Stimulated activated CD8-positive, alpha-beta memory T cell treated with anti-CD3 and anti-CD28 coated beads, Interleukin-12 subunit alpha, Interleukin-12 subunit beta, amount 100 ng/mL, for 1 hour (primary cell): ENCODE results near the gene MMP17.
"Not testable (repeated sequence)": the region's sequence is repeated elsewhere in the genome, so short reads cannot be mapped to it uniquely, and the experiment has no call there.

Source experiments
- DNase-seq: peaks from one replicate; pipeline ENCODE4 v3.0.0-alpha.2; 2020; ENCODE audit warnings: low read depth

The MMP17 gene

DNA sequence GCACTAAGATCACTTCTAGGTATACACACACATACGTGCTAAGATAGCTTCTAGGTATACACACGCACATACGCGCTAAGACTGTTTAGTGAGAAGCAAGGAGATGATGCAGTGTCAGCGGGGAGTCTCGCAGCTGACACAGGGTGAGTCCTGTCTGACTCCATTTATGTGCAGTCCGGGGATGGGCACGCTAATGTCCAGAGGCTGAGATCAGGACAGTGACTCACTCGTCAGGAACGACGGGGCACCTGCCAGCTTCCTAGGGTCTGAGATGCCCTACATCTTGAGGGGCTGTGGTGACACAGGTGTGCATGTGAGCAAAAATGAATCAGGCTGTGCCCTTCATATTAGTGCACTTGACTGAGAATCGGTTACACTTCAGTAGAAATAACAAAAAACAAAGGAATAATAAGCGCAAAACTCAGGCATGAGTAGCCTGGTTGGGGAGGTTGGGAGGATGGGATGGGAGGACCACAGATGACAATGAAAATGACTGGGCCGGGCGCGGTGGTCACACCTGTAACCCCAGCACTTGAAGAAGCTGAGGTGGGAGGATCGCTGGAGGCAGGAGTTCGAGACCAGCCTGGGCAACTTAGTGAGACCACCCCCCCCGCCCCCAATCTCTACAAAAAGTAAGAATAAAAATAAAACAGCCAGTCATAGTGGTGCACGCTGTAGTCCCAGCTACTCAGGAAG, 37.1 kb downstream of the MMP17 start:
- no peak for DNase-seq

DNA sequence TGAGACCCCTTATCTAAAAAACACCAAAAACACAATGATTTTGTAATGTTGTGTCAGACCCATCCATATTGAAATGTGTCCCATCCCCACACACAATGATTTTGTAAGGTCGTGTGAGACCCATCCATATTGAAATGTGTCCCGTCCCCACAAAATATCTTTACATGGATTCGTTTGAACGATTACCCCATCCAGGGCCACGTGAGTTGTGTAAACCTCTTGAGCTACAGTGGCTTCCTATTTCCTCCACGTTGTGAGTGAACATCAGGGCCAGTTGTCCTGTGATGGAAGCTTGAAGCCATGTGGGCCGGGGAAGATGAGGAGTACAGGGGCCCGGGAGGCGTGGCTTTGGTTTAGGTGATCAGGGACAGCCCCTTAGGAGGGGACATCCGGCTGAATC, 39.3 kb downstream of the MMP17 start:
- DNase-seq: no peak

DNA sequence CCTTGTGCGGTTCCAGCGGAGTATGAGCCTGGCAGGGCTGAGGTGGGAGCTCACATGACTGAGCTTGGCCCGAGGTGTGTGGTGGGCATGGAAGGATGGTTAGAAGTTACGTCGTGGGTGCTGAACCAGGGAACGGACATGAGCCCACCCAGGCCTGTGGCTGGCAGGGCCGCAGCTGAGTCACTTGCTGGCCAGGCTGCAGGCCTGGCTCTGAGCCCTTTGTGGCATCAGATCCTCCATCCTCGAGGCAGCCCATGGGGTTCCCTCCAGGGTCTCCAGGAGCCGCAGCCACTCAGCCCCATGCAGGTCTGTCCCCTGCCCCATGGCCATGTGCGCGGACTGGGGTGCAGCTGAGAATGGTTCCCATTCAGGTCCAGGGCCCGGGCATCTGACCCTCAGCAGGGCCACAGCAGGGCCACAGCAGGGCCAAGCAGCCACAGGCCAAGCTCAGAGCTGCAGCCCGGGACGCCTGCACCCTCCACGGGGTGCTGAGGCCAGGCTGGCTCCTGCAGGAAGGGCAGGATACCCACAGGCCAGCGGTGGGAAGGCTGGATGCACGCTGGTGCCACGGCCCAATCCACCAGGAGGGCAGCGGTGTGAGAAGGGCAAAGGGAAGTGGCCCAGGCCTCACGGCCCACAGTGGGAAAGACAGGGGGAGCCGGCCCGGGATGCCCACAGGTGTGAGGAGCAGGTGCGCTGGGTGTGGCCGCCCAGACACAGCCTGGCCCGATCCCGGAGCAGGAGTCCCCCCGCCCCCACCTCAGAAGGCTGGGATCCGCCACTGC, 39.9 kb downstream of the MMP17 start:
- no peak for DNase-seq

DNA sequence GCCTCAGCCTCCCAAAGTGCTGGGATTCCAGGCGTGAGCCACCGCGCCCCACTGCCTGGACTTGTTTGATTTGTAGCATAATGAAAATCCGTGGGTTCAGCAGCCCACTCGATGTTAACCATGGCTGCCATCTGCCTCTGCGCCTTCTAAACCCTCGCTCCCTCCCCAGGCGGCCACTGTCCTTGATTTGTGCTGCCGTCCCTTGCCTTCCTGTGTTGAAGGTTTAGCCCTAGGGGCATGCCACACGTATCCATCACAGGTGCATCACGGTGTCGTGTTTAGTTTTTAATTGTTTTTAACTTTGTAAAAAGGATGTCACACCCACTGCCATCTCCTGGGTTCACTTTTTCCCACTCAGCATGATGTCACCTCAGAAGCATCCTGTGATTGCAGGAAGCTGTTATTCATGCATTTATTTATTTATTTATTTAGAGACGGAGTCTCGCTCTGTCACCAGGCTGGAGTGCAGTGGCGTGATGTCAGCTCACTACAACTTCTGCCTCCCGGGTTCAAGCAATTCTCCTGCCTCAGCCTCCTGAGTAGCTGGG, 41.8 kb downstream of the MMP17 start:
- no peak for DNase-seq

DNA sequence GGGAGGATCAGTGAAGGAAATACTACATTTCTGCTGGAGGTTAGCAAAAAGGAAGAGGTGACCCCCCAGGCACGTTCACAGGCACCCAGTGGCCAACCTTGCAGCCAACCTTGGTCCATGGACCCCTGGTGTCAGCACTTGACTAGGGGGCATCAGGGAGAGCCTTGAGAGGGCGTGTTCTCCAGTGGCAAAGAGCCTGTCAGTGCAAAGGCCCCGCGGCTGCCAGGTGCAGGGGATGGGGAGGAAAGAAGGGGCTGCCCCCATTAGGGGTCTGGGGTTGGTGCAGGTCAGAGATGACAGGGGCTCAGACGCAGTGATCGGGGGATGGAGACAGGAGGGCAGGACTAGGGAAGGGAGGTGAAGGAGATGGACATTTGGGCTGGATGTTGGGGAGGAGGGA, 43.5 kb downstream of the MMP17 start:
- no peak for DNase-seq

DNA sequence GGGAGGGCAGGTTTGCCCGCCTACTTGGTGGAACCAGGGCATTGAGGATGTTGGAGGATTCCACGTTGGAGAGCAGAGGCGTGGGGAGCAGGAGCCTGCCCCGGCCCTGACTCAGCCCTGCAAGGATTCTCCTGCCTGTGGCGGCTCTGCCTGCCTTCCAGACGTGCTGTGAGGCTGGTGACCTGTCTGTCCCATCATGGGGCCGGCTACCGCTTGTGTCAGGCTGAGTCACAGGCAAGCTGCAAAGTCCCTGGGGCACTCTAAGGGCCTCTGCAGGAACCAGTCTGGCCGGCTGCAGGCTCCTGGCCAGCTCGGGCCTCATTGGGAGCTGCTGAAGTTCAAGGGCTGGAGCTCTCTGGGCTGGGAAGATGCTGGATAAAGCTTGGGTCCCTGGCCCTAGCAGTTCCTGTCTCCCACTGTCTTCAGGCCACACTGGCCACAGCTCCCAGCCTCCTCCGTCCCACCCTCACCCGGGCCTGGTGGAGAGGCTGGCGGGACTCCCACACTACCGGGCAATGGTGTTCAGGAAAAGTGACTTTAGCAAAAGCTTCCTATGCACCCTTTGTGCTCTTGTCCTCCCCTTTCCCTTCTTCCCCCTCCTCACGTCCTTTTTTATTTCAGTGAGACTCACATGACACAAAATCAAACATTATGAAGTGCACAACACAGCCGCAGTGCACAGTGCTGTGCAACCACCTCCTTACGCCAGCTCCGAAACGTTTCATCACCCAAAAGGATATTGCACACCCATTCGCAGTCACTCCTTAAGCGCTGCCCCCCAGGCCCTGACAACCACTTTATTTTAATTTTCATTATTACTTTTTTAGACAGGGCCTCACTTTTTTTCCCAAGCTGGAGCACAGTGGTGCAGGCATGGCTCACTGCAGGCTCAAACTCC, 44.2 kb downstream of the MMP17 start:
- no peak for DNase-seq

DNA sequence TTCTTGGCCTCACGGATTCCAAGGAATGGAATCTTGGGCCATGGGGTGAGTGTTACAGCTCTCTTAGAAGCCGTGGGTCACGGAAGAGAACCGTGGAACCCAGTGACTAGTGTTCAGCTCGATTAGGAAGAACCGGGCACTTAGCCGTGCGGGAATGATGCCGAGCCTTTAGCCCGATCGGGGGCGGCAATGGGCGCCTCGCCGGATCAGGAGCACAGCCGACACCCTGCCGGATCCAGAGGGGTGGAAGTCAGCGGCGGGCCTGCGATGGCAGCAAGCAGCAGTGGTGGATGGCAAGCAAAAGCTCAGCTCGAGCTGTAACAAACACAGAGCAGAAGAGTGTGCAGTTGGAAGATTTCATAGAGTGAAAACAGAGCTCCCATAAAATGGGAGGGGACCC, 45.1 kb downstream of the MMP17 start:
- DNase-seq: no peak

DNA sequence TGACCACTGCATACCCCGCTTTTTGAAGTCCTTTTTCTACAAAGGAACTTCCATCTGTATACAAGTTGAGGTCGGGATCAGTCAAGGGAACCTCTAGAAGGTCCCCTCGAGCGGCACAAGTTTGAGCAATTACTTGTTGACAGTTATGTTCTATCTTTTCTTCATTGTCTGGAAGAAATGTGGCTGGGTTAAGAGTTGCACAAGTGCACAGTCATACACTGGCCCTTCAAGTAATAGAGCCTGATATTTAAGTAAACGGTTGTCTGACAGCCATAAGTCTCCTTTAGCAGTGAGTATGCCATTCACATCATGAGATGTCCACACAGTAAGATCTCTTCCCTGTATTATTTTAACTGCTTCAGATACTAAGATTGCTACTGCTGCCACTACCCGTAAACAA, 46.8 kb downstream of the MMP17 start:
- DNase-seq: not testable (repeated sequence)

DNA sequence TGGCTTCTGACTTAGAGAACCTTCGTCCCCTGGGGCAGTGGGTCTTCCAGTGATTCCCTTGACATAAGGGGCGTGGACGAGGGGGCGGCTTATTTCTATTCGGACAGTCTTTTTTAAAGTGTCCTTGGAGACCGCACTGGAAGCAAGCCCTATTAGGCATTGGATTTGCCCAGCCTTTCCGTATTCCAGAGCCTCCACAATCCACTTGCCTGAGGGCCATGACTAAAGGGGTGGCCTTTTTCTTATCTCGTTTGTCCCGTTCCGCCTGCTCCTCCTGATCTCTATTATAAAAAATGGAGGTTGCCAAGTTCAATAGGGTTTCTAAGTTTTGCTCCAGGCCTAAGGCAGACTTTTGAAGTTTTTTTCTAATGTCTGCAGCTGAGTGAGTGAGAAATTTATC, 49.0 kb downstream of the MMP17 start:
- DNase-seq: not testable (repeated sequence)

DNA sequence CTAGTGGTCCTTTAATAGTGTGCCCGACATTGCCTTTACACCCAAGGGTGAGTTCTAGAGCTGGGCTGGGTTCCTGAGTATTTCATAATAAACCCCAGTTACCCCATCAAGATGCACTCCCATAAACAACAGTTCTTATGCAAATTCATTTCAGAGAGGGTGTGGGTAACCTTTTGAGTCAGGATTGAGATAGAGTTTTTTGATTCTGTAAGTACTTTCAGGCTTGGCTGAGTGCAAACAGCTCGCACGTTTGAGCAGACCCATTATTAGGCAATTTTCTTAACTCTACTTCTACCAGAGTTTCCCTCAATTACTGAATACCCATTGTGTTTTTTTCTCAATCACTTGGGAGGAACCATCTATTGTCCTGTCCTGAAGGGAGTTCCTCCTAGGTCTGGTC, 50.2 kb downstream of the MMP17 start:
- DNase-seq: not testable (repeated sequence)

DNA sequence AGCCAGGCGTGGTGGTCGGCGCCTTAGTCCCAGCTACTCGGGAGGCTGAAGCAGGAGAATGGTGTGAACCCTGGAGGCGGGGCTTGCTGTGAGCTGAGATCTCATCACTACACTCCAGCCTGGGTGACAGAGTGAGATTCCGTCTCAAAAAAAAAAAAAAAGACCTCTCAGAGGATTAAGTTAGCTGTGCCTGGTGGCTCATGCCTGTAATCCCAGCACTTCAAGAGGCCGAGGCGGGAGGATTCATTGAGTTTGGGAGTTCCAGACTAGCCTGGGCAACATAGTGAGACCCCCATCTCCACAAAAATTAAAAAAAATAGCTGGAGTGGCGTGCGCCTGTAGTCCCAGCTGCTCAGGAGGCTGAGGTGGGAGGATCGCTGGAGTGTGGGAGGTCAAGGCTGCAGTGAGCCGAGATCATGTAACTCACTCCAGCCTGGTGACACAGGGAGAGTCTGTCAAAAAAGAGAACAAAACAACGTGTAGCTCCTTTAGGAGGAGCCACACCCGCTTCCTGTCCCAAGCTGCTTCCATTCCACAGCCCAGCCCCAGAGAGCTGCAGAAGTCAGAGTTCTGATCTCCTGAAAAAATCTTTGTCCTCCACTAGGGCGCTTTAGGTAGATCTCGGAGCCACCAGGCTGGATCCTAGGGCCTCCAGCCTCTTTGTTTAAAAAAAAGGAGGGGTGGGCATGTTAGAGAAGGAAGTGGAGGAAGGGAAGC, 54.8 kb downstream of the MMP17 start:
- no peak for DNase-seq

DNA sequence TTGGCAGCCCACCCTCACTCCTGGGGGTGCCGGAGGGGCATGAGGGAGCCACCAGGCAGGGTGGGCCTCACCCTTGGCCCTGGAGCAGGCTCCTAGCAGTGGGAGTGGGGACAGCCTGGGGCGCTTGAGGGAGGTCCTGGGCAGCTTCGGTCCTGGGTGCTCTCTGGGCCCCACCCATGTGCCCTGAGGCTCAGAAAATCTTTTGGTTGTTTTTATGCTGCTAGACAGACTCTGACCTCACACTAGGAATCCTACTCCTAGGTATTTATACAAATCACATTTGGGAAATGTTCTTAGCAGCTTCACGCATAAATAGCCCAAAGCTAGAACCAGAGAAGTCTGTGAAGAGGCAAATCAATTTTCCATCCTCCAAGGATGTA, 55.3 kb downstream of the MMP17 start:
- DNase-seq: no peak

DNA sequence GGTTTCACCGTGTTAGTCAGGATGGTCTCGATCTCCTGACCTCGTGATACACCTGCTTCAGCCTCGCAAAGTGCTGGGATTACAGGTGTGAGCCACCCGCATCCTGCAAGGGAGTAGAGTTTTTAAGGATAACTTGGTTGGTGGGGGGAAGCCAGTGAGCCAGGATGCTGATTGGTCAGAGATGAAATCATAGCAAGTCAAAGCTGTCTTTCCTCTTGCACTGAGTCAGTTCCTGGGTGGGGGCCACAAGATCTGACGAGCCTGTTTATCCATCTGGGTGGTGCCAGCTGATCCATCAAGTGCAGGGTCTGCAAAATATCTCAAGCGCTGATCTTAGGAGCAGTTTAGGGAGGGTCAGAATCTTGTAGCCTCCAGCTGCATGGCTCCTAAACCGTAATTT, 56.9 kb downstream of the MMP17 start:
- DNase-seq: not testable (repeated sequence)

DNA sequence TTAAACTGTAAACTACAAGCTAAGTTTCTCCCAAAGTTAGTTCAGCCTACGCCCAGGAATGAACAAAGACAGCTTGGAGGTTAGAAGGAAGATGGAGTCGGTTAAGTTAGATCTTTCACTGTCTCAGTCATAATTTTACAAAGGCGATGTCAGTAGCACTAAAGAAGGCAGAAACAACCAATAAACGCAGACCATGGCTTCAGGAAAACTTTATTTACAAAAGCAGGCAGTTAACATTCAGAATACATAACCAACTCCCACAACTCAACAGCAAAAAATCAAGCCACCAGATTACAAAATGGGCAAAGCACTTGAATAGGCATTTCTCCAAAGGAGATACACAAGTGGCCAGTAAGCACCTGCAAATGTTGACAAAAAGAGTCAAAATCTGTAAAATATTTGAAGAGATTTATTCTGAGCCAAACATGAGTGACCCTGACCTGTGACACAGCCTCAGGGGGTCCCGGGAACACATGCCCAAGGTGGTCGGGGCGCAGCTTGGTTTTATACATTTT, 57.4 kb downstream of the MMP17 start:
- DNase-seq: no peak

DNA sequence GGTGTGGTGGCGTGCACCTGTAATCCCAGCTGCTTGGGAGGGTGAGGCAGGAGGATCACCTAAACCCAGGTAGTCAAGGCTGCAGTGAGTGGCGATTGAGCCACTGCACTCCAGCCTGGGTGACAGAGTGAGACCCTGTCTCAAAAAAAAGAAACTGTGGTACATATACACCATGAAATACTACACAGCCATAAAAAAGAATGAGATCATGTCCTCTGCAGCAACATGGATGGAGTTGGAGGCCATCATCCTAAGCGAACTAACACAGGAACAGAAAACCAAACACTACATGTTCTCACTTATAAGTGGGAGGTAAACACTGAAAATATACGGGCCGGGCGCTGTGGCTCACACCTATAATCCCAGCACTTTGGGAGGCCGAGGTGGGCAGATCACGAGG, 63.5 kb downstream of the MMP17 start:
- not testable (repeated sequence) for DNase-seq

DNA sequence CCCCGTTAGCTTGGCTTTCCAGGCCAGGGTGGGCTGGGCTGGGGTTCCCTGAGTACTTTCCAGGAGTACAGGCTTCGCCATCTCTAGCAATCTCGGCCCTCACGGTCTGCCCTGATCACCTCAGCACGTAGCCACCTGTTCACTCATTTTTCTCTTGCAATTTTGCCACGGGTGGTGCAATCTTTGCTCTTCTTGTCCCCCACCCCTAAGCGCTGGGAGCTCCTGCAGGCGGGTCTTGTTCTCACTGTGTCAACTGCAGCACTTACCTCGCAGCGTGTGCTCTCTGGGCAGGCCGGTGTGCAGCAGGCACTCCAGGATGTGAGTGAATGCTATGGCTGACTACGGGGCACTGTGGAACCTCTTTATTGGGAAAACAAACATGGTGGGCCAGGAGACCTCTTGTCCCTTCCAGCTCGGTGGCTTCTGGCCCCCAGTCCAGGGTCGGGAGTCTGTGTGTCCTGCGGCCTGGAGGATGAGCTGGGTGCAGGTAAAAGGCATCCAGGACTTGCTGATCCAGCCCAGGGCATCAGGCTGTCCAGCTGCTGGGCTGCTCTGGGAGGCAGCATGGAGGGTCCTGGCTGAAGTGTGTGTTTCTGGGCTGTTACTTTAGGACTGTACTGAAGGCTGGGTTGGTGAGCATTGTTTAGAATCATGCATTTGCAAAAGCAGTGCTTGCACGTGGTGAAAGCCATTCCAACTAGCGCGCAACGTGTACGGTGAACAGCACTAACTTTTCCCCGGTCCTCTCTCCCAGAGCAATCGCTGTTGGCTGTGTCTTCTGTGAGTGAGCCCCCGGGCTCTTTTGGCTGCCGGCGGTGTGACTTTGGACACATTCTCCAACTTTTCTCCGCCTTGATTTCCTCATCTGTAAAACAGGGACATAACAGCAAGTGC, 64.8 kb downstream of the MMP17 start:
- DNase-seq: no peak

DNA sequence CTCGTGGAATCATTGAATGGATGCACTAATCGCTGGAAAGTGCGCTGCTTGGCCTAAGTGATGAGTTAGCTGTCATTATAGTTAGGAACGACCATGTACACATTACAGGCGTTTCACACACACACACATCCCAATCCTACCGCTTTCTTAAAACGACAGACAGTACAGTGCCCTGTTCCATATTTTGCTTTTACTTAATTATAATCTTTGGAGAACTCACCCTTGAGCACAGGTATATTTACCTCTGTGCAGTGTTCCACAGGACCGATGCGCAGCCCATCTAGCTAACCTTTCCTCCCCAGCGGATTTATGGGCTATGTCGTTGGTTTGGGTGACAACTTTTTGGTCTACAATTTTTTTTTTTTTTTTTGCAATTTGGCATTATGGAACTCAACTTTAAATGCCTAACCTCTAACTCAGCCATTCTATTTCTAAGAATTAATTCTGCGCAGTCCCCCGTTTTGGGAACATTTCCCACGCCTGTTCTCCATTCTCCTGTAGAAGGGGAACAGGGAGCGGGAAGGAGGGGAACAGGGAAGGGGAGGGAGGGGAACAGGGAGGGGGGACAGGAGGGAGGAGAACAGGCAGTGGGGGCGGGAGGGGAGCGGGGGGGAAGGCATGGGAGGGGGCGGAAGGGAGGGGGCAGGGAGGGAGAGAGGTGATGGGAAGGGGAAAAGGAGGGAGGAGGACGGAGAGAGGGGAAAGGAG, 65.6 kb downstream of the MMP17 start:
- DNase-seq: no peak

DNA sequence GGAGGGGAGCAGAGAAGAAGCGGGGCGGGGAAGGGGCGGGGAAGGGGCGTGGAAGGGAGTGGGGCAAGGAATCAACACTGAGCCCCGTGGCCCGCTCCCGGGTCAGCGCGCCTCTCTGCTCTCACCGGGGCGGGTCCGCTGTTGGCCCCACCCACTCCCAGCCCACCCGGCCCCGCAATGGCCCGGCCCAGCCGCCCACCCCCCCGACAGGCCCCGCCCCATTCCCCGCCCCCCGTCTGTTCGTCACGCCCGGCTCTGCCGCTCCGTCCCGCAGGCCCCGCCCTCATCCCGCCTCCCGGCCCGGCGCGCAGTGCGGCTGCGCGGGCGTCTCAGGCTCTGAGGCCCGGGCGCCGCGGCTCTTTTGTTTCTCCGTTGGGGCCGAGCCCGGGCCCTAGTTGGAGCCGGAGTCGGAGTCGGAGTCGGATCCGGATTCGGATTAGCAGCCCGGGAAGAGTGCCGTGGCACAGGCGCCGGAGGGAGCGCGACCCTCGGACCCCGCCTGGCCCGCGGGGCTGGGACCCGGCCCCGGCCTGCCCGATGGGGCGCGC, 66.2 kb downstream of the MMP17 start, which contains the start of gene ULK1:
Gene ULK1 (plus strand): TSS at position 310 of the 548 bp plus-strand sequence. CDS start 380 bp downstream, outside the sequence.
- peak; percentile 84 for DNase-seq

DNA sequence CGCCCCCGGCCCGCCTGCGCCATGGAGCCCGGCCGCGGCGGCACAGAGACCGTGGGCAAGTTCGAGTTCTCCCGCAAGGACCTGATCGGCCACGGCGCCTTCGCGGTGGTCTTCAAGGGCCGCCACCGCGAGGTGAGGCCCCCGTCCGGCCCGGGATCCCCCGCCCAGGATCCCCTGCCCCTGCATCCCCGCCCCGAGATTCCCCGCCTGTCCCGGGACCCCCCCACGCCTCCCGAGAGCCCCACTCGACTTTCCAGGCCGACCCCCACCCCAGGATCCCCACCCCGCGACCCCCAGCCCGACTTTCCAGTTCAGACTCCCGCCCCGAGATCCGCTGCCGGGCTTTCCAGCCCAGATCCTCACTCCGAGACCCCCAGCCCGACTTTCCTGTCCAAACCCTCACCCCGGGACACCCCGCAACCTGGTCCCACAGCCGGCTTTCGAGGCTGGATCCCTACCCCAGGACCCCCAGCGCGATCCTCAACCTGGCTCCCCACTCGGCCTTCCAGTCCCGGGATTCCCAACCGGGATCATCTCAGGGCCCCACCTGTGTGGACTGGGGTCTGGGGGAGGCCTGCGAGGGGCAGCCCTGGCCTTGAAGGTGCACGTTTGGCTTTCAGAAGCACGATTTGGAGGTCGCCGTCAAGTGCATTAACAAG, 66.9 kb downstream of the MMP17 start:
- no peak for DNase-seq
